ENCODE results near the gene CARD14.

Gene CARD14

DNA sequence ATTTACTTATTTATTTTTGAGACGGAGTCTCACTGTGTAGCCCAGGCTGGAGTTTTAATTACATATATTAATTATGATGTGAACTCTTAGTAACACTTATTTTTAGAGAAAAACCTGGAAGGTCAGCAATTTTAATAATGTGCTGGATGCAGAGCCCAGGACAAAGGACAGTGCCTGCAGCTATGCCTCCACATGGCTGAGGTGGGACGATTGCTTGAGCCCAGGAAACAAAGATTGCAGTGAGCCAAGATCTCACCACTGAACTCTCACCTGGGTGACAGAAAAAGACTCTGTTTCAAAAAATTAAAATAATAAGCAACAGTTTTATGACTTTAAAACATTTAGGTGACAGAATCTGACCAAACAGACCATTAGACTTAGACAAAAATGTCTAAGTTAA lies 11.0 kb upstream of the CARD14 start:
- H3K4me3 Mint-ChIP-seq, result no peak overlapping the region
- peaks cover 0 to 2% of the 10 kb centered on the region in 2 donors for H3K4me1 Mint-ChIP-seq (ENCODE audit: low read depth in 2 of 2)
- peaks cover 19 to 23% of the 10 kb centered on the region in 2 donors for H3K27me3 Mint-ChIP-seq
- DNase-seq, result no peak
- no peak overlapping the region for H3K27ac Mint-ChIP-seq
- no peaks in the 10 kb centered on the region for H3K36me3 Mint-ChIP-seq (ENCODE audit: insufficient read depth)
- H3K9me3 Mint-ChIP-seq, result no peaks in the 10 kb centered on the region
- no peak for ATAC-seq (replicated peaks)

DNA sequence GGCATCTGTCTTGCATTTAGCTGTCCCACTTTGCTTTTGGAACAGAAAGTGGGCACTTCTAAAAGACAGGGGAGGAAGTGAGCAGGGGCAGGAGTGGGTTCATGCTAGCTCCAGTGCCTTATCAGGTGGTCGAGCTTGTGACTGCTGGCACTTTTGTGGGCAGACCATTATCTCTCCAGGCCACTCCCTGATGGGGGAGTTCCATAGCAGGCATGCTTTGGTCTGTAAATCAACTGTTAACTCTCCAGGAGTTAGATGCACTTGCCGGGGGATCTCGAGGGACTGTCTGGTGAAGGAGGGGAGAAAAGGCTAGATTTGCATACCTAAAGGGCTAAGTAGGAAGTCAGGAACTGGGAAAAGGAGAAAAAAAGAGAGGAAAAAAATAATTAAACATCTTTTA lies 9.3 kb upstream of the CARD14 start:
- no peaks in the 10 kb centered on the region for H3K9me3 Mint-ChIP-seq

DNA sequence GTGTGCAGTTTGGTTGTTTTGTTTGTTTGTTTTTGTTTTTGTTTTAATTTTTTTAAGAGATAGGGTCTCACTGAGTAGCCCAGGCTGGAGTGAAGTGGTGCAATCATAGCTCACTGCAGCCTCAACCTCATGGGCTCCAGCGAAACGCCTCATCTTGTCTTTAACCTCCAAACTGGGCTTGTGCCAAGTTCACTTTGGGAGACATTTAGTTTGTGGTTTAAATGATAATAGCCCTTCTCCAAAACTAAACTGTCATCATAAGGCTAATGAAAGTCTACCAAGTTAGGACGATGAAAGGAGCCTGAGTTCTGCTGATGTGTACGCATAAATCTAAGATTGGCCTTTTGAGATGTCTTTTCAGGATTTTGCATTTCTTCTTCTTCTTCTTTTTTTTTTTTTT lies 6.5 kb upstream of the CARD14 start:
- H3K9me3 Mint-ChIP-seq, result no peaks in the 10 kb centered on the region
- H3K4me1 Mint-ChIP-seq (ENCODE audit: low read depth in 2 of 2), result peaks cover 0 to 2% of the 10 kb centered on the region in 2 donors

More for the DNA sequence above, 9.3 kb upstream of the CARD14 start:
- H3K27me3 Mint-ChIP-seq, result peaks cover 27 to 31% of the 10 kb centered on the region in 2 donors
- DNase-seq (no peak), ATAC-seq (replicated peaks) (no peak)
- H3K36me3 Mint-ChIP-seq (ENCODE audit: insufficient read depth), result no peaks in the 10 kb centered on the region
- peaks cover 0 to 2% of the 10 kb centered on the region in 2 donors for H3K4me1 Mint-ChIP-seq (ENCODE audit: low read depth in 2 of 2)
- no peak overlapping the region for H3K4me3 Mint-ChIP-seq
- H3K27ac Mint-ChIP-seq, result no peak overlapping the region

DNA sequence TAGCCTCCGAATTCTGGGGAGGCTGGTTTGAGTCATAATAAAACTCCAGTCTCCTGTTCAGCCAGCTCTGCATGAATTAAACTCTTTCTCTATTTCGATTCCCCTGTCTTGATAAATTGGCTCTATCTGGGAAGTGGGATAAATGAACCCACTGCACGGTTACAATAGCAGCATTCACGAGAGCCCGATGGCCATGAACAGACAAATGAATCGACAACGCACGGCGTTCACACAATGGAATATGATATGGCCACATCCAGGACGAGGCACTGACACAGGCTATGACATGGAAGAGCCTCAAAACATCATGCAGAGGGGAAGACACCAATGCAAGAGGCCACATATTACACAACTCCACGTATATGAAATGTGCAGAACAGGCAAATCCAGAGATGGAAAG lies 5.6 kb upstream of the CARD14 start:
- no peaks in the 10 kb centered on the region for H3K36me3 Mint-ChIP-seq (ENCODE audit: insufficient read depth)
- H3K4me3 Mint-ChIP-seq, result no peak overlapping the region
- DNase-seq (no peak), ATAC-seq (replicated peaks) (no peak)
- H3K27me3 Mint-ChIP-seq, result peaks cover 27 to 50% of the 10 kb centered on the region in 2 donors
- no peak overlapping the region for H3K27ac Mint-ChIP-seq
- H3K4me1 Mint-ChIP-seq (ENCODE audit: low read depth in 2 of 2), result peaks cover 0 to 2% of the 10 kb centered on the region in 2 donors
- no peaks in the 10 kb centered on the region for H3K9me3 Mint-ChIP-seq

More for the DNA sequence above, 6.5 kb upstream of the CARD14 start:
- DNase-seq (no peak), ATAC-seq (replicated peaks) (no peak)
- Mint-ChIP-seq H3K27me3 (peaks cover 27 to 43% of the 10 kb centered on the region in 2 donors), H3K4me3 (no peak overlapping the region), H3K27ac (no peak overlapping the region), H3K36me3 (ENCODE audit: insufficient read depth) (no peaks in the 10 kb centered on the region)

DNA sequence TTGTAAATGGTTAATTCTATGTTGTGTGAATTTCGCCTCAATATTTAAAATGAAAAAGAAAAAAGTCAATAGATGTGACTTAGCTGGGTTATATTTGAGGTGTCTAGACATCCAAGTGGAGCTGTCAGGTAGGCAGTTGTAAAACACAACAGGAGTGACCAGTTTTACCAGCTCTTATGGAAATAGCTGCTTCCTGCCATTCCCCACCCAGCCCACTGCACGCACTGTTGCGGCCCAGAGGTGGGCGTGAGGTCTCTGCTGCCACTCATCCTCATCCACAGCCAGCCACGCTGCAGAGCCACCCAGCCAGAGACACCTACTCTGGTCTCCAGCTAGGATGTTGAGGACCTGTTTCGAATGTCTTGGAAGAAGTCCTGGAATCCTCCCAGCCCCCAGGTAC lies 3.4 kb upstream of the CARD14 start:
- H3K36me3 Mint-ChIP-seq (ENCODE audit: insufficient read depth), result no peaks in the 10 kb centered on the region
- peaks cover 8 to 33% of the 10 kb centered on the region in 2 donors for H3K27me3 Mint-ChIP-seq
- no peaks in the 10 kb centered on the region for H3K4me1 Mint-ChIP-seq (ENCODE audit: low read depth in 2 of 2)
- DNase-seq (no peak), ATAC-seq (replicated peaks) (no peak)
- no peak overlapping the region for H3K27ac Mint-ChIP-seq
- H3K4me3 Mint-ChIP-seq, result no peak overlapping the region
- H3K9me3 Mint-ChIP-seq, result no peaks in the 10 kb centered on the region

DNA sequence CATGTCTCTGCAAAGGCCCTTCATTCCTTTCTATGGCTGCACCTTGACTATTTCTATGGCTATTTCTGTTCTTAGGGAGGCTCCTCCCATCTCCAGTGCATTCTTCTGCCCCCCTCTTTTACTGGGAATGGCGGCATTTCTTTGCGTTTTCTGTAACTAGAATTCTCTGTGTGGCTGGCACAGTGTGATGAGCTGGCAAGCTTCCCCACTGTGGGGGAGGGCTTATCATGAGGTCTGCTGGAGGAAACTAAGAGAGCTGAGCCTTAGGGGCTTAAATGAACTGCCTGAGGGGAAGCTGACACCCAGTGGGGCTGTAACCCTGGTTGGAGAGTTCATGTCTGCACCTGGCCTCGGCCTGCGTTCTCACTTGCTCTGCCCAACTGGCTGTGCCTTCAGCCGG lies 1.5 kb upstream of the CARD14 start:
- Mint-ChIP-seq H3K9me3 (no peaks in the 10 kb centered on the region), H3K36me3 (ENCODE audit: insufficient read depth) (no peaks in the 10 kb centered on the region), H3K27ac (peak overlapping the region in 1 of 2 donors; percentile 13), H3K4me1 (ENCODE audit: low read depth in 2 of 2) (no peaks in the 10 kb centered on the region), H3K4me3 (no peak overlapping the region), H3K27me3 (peaks cover 8 to 33% of the 10 kb centered on the region in 2 donors)
- DNase-seq, result no peak
- no peak for ATAC-seq (replicated peaks)

DNA sequence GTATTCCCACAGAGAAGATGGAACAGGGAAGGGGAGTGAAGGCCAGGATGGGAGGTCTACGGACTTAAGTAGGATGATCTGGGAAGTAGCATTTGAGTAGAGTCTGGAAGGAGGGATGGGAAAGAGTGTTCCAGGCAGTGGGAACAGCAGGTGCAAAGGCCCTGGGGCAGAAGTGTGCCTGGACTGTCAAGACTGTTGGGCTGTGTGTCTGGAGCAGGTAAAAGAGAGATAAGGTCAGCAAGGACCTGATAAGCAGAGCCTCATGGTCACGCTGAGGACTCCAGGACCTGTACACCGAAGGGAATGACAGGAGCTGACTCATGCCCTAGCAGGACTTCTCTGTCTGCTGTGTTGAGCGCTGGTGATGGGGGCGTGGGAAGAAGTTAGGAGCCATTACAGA lies 723 bp upstream of the CARD14 start:
- no peaks in the 10 kb centered on the region for H3K4me1 Mint-ChIP-seq (ENCODE audit: low read depth in 2 of 2)
- no peaks in the 10 kb centered on the region for H3K36me3 Mint-ChIP-seq (ENCODE audit: insufficient read depth)
- ATAC-seq (replicated peaks) (no peak), DNase-seq (no peak)
- no peak overlapping the region for H3K27ac Mint-ChIP-seq
- H3K27me3 Mint-ChIP-seq, result peaks cover 5 to 29% of the 10 kb centered on the region in 2 donors
- H3K4me3 Mint-ChIP-seq, result no peak overlapping the region
- H3K9me3 Mint-ChIP-seq, result no peaks in the 10 kb centered on the region

DNA sequence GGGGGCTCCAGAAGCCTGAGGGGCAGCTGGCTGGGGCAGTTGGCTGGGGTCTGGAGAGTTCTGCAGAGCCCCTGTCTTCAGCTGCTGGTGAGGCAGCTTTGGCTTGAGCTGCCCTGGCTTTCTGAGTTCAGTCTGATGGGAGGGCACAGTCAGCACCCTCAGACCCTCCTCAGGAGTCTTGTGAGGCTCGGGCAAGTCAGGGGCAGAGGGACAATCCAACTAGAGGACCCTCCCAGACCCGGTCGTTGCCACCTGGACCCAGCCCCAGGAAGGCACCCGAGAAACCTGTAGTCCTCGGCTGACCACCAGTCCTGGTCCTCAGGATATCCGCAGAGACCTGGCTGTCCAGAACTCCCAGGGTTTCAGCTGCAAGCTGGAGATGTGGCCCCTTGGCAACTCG lies 1.9 kb downstream of the CARD14 start:
- Mint-ChIP-seq H3K4me3 (no peak overlapping the region), H3K27ac (no peak overlapping the region), H3K27me3 (peaks cover 0 to 31% of the 10 kb centered on the region in 2 donors), H3K36me3 (ENCODE audit: insufficient read depth) (no peaks in the 10 kb centered on the region), H3K4me1 (ENCODE audit: low read depth in 2 of 2) (no peaks in the 10 kb centered on the region), H3K9me3 (no peaks in the 10 kb centered on the region)
- no peak for DNase-seq
- no peak for ATAC-seq (replicated peaks)

DNA sequence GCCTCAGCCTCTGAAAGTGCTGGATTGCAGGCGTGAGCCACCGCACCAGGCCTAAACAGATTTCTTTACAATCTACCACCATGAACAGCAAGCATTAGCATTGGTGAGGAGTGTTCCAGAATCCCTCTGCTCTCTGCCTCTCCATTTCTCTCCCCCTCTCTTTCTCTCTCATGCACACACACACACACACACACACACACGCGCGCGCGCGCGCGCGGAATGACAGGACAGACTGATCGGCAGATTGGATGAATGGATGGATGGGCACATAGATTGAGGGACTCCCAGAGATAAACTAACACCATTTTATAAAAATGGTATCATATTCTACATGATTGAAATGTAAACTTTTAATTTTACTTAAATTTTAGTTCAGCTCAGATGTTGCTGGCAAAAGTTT lies 3.3 kb downstream of the CARD14 start:
- Mint-ChIP-seq H3K4me1 (ENCODE audit: low read depth in 2 of 2) (no peaks in the 10 kb centered on the region), H3K36me3 (ENCODE audit: insufficient read depth) (no peaks in the 10 kb centered on the region), H3K9me3 (no peaks in the 10 kb centered on the region), H3K27me3 (peaks cover 0 to 23% of the 10 kb centered on the region in 2 donors), H3K27ac (no peak overlapping the region), H3K4me3 (no peak overlapping the region)
- ATAC-seq (replicated peaks) (no peak), DNase-seq (no peak)

DNA sequence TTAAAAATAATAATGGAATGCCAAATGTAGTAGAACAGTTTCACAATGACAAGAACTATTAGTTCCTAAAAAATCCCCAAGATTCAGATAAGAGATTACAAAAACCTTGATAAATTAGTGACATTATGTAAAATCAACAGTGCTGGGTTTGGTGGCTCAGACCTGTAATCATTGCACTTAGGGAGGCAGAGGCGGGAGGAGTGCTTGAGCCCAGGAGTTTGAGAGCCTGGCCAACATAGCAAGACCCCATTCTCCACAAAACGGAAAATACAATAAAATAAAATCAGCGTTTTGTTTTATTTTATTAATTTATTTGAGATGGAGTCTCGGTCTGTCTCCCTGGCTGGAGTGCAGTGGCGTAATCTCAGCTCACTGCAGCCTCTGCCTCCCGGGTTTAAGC lies 4.1 kb downstream of the CARD14 start:
- no peaks in the 10 kb centered on the region for H3K9me3 Mint-ChIP-seq
- H3K4me3 Mint-ChIP-seq, result no peak overlapping the region
- no peak overlapping the region for H3K27ac Mint-ChIP-seq
- H3K36me3 Mint-ChIP-seq (ENCODE audit: insufficient read depth), result no peaks in the 10 kb centered on the region
- ATAC-seq (replicated peaks) (no peak), DNase-seq (no peak)
- peaks cover 6 to 15% of the 10 kb centered on the region in 2 donors for H3K27me3 Mint-ChIP-seq
- H3K4me1 Mint-ChIP-seq (ENCODE audit: low read depth in 2 of 2), result no peaks in the 10 kb centered on the region

DNA sequence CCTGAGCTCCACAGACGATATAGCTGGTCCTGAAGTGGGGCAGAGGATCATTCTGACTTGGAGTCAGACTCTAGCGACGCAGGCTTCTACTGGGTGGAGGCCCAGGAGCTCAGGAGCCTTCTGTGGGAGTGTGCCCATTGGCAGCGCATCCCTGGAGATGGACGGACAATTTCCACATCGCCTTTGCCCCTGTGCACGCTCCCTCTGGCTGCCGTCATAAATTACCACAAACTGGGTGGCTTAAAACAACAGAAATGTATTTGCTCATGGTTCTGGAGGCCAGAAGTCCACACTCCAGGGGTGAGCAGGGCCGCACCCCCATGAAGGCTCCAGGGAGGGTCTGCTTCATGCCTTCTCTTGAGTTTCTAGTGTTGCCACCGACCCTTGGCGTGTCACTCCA lies 6.9 kb downstream of the CARD14 start:
- DNase-seq (no peak), ATAC-seq (replicated peaks) (no peak)
- H3K4me1 Mint-ChIP-seq (ENCODE audit: low read depth in 2 of 2), result no peaks in the 10 kb centered on the region
- no peak overlapping the region for H3K27ac Mint-ChIP-seq
- H3K9me3 Mint-ChIP-seq, result no peaks in the 10 kb centered on the region
- no peaks in the 10 kb centered on the region for H3K36me3 Mint-ChIP-seq (ENCODE audit: insufficient read depth)
- H3K4me3 Mint-ChIP-seq, result no peak overlapping the region
- H3K27me3 Mint-ChIP-seq, result peaks cover 13 to 17% of the 10 kb centered on the region in 2 donors

DNA sequence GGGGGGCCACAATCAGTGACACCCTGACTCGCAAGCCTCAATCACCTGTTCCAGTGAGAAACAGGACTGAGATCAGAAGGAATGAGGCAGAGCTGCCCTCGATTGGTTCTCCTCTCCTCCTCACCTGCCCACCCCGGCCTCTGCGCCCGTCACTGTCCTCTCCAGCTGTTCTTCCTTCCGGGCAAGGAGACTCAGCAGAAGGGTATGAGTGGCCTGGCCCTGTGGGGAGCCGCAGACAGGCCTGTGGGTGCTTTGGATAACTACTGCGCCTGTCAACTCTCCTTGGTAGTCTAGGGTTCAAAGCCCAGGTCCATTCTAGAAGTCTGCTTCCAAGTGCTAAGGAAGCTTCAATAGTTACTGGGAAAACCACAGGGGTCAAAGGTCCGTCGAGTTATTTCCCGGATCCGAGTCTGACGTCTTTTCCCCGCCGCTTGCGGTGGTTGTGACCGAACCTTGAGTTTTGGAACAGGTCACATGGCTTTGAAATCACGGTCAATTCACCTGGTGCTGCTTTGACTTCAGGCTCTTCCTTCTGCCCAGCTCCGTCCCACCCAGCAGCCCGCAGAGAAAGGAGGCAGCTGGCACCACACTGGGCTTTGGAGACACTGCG lies 8.3 kb downstream of the CARD14 start:
- Mint-ChIP-seq H3K27me3 (peaks cover 17 to 30% of the 10 kb centered on the region in 2 donors), H3K36me3 (ENCODE audit: insufficient read depth) (no peaks in the 10 kb centered on the region), H3K4me1 (ENCODE audit: low read depth in 2 of 2) (no peaks in the 10 kb centered on the region), H3K4me3 (no peak overlapping the region), H3K27ac (no peak overlapping the region), H3K9me3 (no peaks in the 10 kb centered on the region)
- ATAC-seq (replicated peaks) (no peak), DNase-seq (no peak)

DNA sequence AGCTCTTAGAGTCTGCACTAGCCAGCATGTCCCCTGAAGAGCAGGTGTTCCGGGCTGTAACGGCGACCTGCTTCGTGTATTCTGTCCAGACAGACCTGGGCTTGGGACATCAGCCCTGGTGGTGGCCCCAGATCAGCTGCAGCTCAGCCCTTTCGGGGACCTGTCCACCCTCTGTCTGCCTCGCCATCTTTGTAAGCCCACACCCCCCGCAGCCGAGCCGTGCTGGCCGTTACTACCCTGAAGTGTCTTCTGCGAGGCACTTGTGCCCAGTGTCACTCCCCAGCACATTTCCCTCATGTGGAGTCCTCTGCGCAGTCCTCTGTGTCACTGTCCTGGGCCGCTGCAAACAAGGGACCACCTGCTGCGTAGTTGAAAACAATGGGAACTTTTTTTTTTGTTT lies 10.4 kb downstream of the CARD14 start:
- H3K4me1 Mint-ChIP-seq (ENCODE audit: low read depth in 2 of 2), result no peaks in the 10 kb centered on the region
- DNase-seq (no peak), ATAC-seq (replicated peaks) (no peak)
- no peaks in the 10 kb centered on the region for H3K9me3 Mint-ChIP-seq
- H3K36me3 Mint-ChIP-seq (ENCODE audit: insufficient read depth), result no peaks in the 10 kb centered on the region
- H3K4me3 Mint-ChIP-seq, result no peak overlapping the region
- H3K27ac Mint-ChIP-seq, result no peak overlapping the region
- H3K27me3 Mint-ChIP-seq, result peaks cover 17 to 37% of the 10 kb centered on the region in 2 donors

DNA sequence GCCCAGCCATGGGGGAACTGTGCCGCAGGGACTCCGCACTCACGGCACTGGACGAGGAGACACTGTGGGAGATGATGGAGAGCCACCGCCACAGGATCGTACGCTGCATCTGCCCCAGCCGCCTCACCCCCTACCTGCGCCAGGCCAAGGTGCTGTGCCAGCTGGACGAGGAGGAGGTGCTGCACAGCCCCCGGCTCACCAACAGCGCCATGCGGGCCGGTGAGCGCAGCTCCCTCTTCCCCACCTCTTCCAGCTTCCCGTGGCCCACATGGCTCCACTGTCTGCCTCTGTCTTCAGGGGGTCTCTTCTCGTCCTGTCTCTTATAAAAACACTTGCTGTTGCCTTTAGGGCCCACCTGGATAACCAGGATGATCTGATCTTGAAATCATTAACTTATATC lies 11.6 kb downstream of the CARD14 start:
- Mint-ChIP-seq H3K36me3 (ENCODE audit: insufficient read depth) (no peaks in the 10 kb centered on the region), H3K27me3 (peaks cover 21 to 44% of the 10 kb centered on the region in 2 donors), H3K4me1 (ENCODE audit: low read depth in 2 of 2) (no peaks in the 10 kb centered on the region), H3K9me3 (no peaks in the 10 kb centered on the region), H3K4me3 (no peak overlapping the region), H3K27ac (no peak overlapping the region)
- DNase-seq (no peak), ATAC-seq (replicated peaks) (no peak)

Data from effector memory CD8-positive, alpha-beta T cell (primary cell).